GM19328 (cell line): ENCODE measurements around the gene ITGA3.

Experiments
- ATAC-seq: cut with Tn5 transposase; IDR thresholded peaks from one replicate; pipeline ENCODE4 v1.9.1; 2021; ENCODE audit warnings: mild to moderate bottlenecking, moderate library complexity; ENCODE audit not compliant: unreplicated experiment

ITGA3 gene

GRCh38 chr17:50123649-50124349, 67.9 kb downstream of the ITGA3 start:
- ATAC-seq: no peak

DNA sequence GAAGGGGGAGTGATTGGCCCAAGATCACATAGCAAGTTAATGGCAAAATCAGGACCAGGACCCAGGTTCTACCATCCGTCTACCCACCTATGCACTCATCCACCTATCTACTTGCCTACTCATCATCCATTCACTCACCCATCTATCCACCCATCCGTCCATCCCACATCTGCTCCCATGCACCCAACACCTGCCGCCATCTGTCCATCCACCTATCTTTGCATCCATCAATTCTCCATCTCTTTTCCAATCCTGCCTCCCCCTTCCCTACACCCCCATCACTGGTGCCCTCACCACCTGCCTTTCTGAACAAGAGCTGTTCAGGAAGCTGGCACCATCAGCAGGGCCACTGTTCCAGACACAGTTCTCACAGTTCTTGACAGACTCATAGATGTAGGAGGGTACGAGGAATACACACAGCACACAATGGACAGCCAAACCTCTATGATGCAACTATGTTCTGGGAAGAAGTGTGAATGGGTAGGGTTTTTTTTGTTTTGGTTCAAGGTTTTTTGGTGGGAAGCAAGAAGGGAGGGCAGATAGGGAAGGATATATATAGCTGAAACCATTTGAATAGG, 69.6 kb downstream of the ITGA3 start:
- ATAC-seq: no peak

DNA sequence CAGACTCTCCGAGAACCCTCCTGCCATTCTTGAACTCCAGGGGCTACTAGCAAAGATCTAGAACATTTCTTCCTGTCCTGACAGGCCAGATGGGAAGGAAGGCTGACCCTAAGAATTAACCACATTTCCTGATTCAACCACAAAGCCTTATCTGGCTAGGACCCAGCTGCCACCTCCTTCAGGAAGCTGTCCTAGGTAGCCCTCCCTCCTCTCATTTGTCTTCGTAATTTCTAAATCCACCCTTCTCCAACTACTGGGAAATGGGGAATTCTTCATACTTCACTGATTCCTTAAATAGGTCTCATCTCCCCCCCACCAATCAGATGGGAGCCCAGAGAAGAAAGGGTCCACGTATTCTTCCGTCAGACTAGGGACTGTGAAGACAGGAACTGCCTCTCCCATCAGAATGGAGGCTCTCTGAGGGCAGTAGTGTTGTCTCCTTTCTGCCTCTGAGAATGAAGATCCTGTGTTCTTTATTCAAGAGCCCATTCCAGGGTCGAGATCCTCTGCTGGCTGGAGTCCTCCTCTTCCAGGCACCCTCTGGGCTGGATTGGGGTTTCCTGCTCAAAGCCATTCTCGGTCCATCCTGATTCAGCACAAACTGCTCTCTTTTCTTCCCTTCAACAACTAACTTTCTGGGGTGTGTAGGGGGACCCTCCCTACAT, 71.9 kb downstream of the ITGA3 start:
- ATAC-seq: no peak

DNA sequence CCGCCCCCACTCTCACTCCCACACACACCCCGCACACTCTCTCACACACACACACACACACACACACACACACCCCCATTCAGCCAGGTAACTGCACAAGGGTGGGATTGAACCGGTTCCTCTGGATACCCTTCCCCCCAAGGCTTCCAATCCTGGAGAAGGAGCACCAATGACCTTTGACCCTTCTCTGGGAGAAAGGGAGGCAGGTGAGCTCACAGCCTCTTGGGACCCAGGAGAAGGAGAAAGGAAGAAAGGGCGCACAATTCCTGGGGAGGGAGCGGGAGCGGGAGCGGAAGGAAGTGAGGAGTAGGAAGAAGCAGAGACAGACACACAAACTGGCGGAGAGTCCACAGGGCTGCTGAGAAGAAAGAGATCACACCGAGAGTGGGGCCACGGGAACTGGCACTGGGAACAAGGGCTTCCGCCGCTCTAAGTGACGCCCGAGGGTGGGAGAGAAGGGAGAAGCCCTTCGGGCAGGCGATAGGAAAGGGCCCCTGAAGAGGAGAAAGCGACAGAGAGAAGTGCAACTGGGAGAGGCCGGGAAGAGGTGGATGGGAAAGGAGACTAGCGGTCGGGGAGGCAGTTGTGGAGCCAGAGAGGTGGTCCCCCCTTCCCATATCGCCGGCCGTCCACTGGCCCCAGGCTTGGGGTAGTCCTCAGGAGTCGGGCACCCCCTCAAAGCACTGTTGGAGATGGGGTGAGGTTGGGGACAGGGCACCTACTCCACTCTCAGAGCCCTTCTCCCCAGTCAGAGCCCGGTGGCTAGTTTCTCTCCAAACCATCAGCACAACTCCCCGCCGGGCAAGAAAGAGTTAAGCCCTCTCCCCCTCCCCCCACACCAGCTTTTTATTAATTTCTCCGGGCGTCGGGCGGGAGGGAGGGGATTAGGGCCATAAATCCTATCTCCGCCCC, 72.8 kb downstream of the ITGA3 start:
- no peak for ATAC-seq

- ATAC-seq: no peak
Measured at GRCh38 chr17:50129353-50129727, 73.4 kb downstream of the ITGA3 start.

GRCh38 chr17:50129728-50130558, 74.0 kb downstream of the ITGA3 start, which contains the start of gene SAMD14:
Gene SAMD14, minus strand, starts transcription at chr17:50130160. Its CDS starts 5,201 bp downstream, at chr17:50124959.
- no peak for ATAC-seq

- ATAC-seq: no peak
Measured at GRCh38 chr17:50130559-50131305, 74.8 kb downstream of the ITGA3 start.

GRCh38 chr17:50132104-50132794, 76.3 kb downstream of the ITGA3 start:
- no peak for ATAC-seq

- ATAC-seq: no peak
Measured at GRCh38 chr17:50133028-50133768, 77.3 kb downstream of the ITGA3 start.

GRCh38 chr17:50133769-50134099, 77.8 kb downstream of the ITGA3 start:
- ATAC-seq: no peak

DNA sequence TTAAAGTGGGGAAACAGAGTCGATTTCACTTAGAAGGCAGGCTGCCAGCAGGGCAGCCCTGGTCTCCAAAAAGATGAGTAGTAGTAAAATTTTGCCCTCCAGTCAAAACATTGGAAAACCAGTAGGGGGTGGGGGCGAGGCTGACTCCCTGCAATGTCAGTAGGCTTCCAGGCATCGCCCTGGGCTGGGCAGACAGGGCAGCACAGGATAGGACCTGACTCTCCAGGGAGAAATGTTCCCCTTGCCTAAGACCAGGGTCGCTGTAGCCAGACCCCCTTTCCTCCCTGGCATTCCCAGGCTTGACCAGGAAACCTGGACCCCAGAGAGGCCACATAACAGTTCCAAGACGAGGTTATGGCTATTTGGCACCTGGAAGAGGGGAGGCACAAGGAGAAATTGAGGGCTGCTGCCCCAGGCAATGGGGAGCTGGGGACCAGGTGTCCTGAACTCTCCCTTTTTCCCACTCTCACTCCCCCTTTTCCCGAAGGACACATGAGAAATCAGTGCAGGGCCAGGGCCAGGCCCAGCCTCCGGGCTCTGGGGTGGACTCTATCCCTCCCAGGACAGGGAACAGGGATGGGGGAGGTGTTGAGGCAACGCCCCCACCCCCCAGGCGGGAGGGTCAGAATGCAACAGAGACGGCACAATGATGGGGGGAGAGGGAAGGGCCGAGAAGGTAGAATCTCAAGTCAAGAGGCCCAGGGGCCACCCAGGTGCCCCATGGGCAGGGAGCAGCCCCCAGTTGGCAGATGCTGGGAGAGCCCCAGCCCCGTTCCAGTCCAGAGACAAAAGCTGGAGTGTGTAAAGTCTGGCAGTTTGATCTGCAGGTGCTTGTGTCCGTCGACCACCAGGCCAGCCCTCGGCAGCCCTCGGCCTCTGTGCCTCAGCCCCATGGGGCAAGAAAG, 78.5 kb downstream of the ITGA3 start:
- no peak for ATAC-seq

GRCh38 chr17:50135316-50136095, 79.6 kb downstream of the ITGA3 start:
- no peak for ATAC-seq

DNA sequence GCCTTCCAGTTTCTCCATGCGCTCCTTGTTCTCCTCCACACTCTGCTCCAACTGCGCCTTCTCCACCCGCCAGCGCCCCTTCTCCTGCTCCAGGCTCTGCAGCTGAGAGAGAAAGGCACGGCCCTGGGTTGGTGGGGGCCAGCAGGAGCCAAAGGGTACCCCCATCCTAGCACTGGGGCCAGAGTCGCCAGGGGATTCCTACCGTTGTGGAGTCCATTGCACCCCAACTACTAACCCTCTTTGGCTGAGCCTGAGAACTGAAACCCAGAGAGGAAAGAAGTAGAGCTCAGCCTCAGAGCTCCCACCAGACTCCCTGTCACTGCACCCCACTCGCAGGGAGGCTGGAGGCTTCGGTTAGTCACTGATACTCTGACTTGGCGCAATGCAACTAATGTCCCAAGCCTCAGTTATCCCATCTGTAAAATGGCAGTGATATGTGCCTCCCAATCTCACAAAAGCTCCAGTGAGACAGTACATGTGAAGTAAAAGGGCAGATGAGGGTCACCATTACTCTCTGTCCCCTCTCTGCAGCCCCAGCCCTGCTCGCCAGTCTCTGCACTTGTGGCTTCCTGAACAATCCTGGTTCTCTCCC, 80.3 kb downstream of the ITGA3 start:
- no peak for ATAC-seq

DNA sequence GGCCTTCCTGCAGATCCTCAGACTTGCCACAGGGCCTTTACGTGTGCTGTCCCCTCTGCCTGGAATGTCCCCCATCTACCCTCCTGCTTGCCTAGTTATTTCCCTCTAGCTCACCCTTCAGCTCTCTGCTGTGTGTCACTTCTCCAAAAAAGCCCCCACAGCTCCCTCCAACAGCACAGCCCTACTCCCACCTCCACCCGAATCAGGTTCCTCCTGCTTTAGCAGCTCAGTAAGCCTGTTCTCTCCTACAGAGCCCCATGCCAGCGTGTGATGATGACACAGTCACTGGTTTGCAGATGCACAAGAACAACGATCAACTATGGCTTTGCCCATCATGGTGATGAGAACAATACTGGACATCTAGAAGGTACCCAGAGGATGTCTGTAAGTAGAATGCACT, 81.1 kb downstream of the ITGA3 start:
- no peak for ATAC-seq

- ATAC-seq: no peak
Measured at GRCh38 chr17:50139185-50139783, 83.4 kb downstream of the ITGA3 start.
